ENCODE measurements around the gene CRAMP1.

Gene CRAMP1

GRCh38 chr16:1655909-1656807 is 44.0 kb downstream of the CRAMP1 start:
- DNase-seq (ENCODE audit: low read depth in 2 of 2) = no peak

- DNase-seq (ENCODE audit: low read depth in 2 of 2) = no peak
Observed at GRCh38 chr16:1656808-1657617, 44.9 kb downstream of the CRAMP1 start.

GRCh38 chr16:1657841-1658240 is 45.7 kb downstream of the CRAMP1 start:
- no peak for DNase-seq (ENCODE audit: low read depth in 2 of 2)

- DNase-seq (ENCODE audit: low read depth in 2 of 2) = no peak
Observed at GRCh38 chr16:1659031-1659430, 46.9 kb downstream of the CRAMP1 start.

DNA sequence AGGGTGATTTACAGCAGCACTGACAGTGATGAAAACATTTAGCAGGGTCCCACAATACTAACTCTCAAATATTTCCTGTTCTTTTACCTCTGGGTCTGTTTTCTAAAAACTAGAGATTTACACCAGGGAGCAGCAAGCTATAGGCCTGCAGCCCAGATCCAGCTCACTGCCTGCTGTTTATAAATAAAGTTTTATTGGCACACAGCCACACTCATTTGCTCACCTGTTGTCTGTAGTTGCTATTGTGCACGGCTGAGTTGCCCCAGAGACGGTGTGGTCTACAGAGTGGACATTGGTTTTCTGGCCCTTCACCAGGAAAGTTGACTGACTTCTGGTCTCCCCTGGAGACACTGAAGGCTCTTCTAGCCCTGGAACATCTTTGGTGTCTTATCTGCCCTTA is 49.7 kb downstream of the CRAMP1 start:
- no peak for DNase-seq (ENCODE audit: low read depth in 2 of 2)

DNA sequence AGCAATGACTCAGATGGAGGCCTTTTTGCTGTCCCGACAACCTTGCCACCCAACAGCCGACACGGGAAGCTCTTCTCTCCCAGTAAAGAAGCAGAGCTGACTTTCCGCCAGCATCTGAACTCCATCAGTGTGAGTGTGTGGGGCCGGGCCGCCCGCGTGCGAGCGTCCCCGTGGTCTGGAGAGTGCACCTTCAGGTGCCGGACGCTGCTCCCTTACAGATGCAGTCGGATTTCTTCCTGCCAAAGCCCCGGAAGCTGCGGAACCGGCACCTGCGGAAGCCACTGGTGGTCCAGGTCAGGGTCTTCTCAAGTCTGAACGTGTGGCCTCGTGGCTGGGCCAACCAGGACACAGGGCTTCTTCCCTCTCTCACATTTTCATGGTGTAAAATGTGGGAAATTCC is 50.4 kb downstream of the CRAMP1 start:
- no peak for DNase-seq (ENCODE audit: low read depth in 2 of 2)

DNA sequence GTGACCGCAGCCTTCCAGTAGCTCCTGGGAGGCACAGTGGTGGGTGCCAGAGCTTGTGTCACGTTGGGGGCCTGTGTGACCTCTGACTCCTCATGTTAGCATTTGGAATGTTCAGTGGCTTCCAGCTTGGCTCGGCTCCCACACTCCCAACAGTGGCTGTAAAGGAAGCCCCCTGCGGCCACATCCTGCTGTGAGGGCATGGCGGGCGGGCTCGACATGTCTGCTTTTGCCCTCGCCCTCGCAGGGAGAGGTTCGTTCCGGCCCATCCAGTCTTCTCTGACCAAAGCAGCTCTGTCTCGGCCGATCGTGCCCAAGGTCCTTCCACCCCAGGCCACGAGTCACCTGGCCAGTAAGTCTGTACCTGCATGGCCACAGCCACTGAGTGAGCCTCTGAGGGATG is 53.7 kb downstream of the CRAMP1 start:
- no peak for DNase-seq (ENCODE audit: low read depth in 2 of 2)

DNA sequence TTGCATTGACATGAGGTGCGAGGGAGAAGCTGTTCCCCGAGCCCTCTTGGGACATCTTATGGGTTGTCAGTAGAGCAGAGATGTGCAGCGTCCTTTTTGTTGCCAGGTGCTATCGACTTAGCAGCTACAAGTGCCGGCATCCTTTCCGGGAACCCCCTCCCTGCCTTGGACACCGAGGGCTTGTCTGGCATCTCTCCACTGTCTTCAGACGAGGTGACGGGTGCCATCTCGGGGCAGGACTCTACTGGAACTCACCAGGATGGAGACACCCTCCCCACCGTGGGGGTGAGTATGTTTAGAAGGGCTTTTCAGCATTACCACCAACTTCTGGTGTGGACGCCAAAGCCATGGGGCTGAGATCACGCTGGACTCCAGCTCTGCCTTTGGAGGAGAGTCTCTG is 54.2 kb downstream of the CRAMP1 start:
- no peak for DNase-seq (ENCODE audit: low read depth in 2 of 2)

DNA sequence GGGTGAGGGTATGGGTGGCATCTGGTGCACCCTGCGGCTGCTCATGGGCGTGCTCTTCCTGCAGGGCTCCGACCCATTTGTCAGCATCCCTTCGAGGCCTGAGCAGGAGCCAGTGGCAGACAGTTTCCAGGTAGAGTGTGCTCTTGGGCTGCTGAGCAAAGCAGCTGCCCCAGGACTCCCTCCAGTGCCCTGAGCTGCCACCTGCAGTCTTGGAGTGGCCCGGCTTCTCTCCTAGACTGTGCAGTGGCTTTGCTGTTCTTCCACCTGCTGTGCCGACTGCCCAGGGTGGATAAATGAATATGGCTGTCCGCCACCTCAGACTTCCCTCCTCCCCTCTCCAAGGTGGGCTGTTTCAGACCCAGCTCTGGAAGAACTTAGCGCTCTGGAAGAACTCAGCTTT is 55.1 kb downstream of the CRAMP1 start:
- no peak for DNase-seq (ENCODE audit: low read depth in 2 of 2)

GRCh38 chr16:1667916-1668315 is 55.8 kb downstream of the CRAMP1 start:
- no peak for DNase-seq (ENCODE audit: low read depth in 2 of 2)

- DNase-seq (ENCODE audit: low read depth in 2 of 2) = no peak
Observed at GRCh38 chr16:1668612-1669319, 56.6 kb downstream of the CRAMP1 start.

- DNase-seq (ENCODE audit: low read depth in 2 of 2) = no peak
Observed at GRCh38 chr16:1669698-1670097, 57.5 kb downstream of the CRAMP1 start.

DNA sequence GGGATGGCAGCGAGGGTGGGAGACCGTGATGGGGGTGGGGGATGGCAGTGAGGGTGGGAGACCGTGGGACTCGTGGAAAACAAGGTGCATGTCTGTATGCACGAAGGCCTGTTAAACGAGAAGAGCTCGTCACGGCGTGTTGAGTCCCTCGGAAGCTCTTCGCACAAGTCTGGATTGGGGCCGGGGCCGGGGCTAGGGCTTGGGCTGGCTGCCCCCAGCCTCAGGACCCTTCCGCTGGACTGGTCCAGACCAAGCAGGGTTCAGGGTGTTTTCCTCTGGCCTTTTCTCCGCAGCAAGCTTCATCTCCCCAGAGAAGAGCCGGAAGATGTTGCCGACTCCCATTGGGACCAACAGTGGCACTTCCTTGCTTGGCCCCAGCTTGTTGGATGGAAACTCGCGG is 58.2 kb downstream of the CRAMP1 start:
- no peak for DNase-seq (ENCODE audit: low read depth in 2 of 2)

GRCh38 chr16:1670866-1671265 is 58.7 kb downstream of the CRAMP1 start:
- DNase-seq (ENCODE audit: low read depth in 2 of 2) = no peak

DNA sequence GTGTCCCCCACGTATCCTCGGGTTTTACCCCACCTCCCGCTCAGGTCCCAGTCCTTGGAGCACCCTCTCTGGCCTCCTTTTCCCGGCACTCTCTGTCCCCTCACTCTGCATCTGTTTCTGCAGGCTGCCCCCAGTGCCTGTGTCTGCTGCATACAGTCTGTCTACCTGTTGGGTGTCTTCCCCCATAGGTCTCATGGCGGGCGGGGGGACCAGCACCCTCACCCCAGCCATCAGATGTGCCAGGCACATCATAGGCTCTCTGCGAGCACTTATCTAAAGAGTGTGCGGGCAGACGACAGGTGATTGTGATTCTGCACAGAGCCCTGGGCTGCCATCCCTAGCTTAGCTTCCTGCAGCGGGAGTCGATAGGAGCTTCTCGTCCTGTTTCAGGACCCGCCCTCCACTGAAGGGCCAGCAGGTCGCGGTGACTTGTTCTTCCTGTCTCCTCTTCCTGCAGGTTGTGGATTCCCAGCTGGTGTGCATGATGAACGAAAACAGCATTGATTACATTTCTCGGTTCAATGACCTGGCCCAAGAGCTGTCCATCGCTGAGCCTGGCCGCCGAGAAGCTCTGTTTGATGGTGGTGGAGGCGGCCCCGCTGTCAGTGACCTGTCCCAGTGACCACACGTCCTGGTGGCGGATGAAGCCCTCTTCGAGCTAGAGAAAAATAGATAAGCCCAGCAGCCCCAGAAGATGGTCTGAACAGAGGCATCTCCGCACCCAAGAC is 61.4 kb downstream of the CRAMP1 start:
- no peak for DNase-seq (ENCODE audit: low read depth in 2 of 2)

DNA sequence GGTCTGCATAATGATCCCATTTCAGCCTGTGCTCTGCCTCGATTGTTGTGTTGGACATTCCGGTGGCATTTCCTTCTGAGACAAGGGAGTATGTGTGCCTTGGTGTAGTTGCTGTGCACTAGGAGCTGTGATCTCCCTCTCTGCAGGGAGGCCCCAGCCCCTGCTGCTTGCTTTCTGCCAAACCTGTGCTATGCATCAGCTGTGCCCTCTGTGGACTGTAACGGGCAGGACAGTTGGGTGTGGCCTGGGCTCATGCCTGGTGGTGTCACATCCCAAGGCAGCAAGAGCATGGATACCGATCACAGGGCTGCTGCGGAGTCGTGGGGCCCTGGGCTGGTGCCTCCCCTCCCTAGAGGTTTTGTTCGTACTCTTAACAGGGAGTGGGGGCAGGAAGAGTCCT is 62.1 kb downstream of the CRAMP1 start:
- no peak for DNase-seq (ENCODE audit: low read depth in 2 of 2)

DNA sequence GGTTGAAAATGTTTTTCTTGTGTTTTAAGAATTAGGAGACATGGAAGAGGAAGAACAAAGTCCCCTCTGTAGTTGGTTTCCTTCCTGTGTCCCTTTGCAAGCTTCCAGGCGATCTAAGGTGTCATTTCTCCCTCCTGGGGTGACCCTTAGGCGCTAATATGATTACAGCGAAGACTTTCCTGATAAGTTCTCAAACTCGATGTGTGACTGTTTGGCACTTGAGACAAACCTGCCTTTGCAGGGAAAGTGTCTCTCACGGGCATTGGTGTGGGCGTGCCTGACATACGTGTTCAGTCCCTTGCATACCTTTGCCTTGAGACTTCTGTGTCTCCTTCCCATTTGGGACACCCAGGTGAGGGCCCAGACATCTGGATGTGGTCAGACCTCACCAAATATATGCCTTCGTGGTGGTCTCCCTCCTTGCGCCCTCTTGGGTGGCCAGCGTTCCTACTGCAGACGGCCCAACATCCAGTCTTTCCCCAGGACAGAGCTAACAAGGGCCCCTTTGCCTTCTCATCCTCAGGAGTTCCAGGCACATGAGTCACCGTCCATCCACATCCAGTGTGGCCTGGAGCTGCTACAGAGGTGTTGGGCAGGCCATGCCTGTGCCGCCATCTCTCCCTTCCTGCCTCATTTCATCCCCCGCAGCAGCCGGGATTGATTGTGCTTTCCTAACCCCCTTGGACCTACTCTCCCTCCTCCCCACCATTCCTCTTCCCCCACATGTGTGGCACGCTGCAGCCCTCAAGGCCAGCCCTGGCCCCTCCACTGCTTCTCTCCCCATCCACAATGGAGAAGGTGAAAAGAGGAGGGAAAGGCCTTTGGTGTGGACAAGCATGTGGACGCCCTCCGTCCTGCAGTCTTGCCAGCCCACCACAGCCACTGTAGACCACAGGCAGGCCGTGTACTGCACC is 62.8 kb downstream of the CRAMP1 start:
- no peak for DNase-seq (ENCODE audit: low read depth in 2 of 2)

GRCh38 chr16:1676661-1677060 is 64.5 kb downstream of the CRAMP1 start:
- DNase-seq (ENCODE audit: low read depth in 2 of 2) = no peak

GRCh38 chr16:1677339-1677738 is 65.2 kb downstream of the CRAMP1 start:
- DNase-seq (ENCODE audit: low read depth in 2 of 2) = no peak

- peak; percentile 94 to 96 for DNase-seq (ENCODE audit: low read depth in 2 of 2)
Observed at GRCh38 chr16:1677942-1678499, 65.9 kb downstream of the CRAMP1 start, which contains the start of gene JPT2. TSS of gene JPT2 (plus strand) at chr16:1678279. CDS start at chr16:1678313, 34 bp downstream.
